ENCODE data around the gene PDZK1IP1. TPM values are rescaled to one million over a fixed set of nuclear protein-coding genes. Genes with fewer than 3 reads are reported as not detected.
"Not testable (repeated sequence)": the region's sequence is repeated elsewhere in the genome, so short reads cannot be mapped to it uniquely, and the experiment has no call there.

Gene PDZK1IP1
- total RNA-seq, 1 experiment from 2014 or later: not detected

DNA sequence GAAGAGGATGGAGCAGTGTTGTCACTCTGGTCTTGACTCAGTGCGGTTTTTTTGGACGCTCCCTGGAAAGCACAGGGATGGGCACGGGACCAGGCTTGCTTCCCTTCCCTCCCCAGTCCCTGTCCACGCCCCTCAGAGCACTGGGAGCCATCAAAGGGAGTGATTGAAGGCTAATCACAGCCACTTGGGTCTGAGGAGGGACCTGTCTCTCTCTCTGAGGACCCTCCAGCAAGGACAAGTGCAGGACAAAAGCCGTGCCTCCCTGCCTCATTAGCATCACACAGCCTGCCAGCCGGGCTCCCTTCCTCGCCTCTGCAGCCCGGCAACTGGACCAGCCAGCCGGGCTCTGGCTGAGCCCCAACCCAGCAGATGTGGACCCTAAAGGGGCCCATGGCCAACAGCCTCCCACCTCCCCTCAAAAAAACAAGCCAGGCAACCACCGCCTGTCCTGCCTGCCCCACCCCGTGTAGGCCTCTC is 18.6 kb upstream of the PDZK1IP1 start:
- Histone ChIP-seq H3K27me3 (replicated peaks; ENCODE audit: insufficient read depth, low read depth, low read length, poor library complexity) (no peaks in the 10 kb centered on the region), H3K36me3 (ENCODE audit: insufficient read depth, low read length, poor library complexity, severe bottlenecking) (no peaks in the 10 kb centered on the region), H3K9me3 (ENCODE audit: low read depth, low read length, poor library complexity, severe bottlenecking) (peaks cover under 1% of the 10 kb centered on the region), H3K4me3 (ENCODE audit: low read depth, low read length, poor library complexity, severe bottlenecking) (no peak overlapping the region), H3K27ac (ENCODE audit: low read depth, low read length, poor library complexity, severe bottlenecking) (no peak overlapping the region), H3K4me1 (ENCODE audit: insufficient read depth, low read length, poor library complexity, severe bottlenecking) (no peaks in the 10 kb centered on the region)
- POLR2A ChIA-PET (ENCODE audit: low non-redundant PET): no interaction called here
- BruUV-seq (replicated peaks): no TSS peak
- TF ChIP-seq, protein P1, sequence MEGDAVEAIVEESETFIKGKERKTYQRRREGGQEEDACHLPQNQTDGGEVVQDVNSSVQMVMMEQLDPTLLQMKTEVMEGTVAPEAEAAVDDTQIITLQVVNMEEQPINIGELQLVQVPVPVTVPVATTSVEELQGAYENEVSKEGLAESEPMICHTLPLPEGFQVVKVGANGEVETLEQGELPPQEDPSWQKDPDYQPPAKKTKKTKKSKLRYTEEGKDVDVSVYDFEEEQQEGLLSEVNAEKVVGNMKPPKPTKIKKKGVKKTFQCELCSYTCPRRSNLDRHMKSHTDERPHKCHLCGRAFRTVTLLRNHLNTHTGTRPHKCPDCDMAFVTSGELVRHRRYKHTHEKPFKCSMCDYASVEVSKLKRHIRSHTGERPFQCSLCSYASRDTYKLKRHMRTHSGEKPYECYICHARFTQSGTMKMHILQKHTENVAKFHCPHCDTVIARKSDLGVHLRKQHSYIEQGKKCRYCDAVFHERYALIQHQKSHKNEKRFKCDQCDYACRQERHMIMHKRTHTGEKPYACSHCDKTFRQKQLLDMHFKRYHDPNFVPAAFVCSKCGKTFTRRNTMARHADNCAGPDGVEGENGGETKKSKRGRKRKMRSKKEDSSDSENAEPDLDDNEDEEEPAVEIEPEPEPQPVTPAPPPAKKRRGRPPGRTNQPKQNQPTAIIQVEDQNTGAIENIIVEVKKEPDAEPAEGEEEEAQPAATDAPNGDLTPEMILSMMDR (conservative IDR thresholded peaks at IDR 0.05; ENCODE audit: low read depth, low read length): no peak
- no peak for TF ChIP-seq EZH2 (IDR thresholded peaks at IDR 0.05; ENCODE audit: borderline replicate concordance, low read depth, low read length, poor library complexity, severe bottlenecking)
- intact Hi-C loops (cut with micrococcal nuclease; ENCODE audit: unreplicated experiment): no loop called here
- no peak for DNase-seq (ENCODE audit: low spot score)
- CTCF ChIA-PET: no interaction called here

DNA sequence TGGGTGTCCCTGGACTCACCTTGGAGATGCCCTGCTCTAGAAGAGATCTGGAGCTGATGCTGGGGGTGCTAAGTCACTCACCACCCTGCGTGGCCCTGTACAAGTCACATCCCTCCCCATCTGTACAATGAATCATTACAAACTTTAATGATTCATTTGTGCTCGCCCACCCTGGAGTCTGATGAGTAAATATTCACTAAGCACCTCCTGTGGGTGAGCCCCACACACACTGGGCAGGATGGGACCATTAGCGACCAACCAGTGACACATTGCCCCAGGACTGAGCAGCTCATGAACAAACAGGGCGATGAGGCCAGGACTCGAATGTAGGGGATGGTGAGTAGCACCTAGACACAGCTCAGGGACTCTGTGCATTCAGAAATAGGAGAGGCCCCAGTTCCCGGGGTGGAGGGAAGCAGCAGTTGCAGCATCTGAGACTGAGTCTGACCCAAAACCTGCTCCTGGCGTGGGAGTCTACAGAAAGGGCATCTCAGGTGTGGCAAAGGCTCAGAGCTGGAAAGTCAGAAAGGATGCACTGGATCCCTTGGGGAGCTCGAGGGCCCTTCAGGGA is 18.1 kb upstream of the PDZK1IP1 start:
- TF ChIP-seq EZH2 (IDR thresholded peaks at IDR 0.05; ENCODE audit: borderline replicate concordance, low read depth, low read length, poor library complexity, severe bottlenecking): no peak
- TF ChIP-seq, protein P1 (conservative IDR thresholded peaks at IDR 0.05; ENCODE audit: low read depth, low read length): no peak
- no peak overlapping the region for H3K27ac ChIP-seq (ENCODE audit: low read depth, low read length, poor library complexity, severe bottlenecking)
- peaks cover 3% of the 10 kb centered on the region for H3K27me3 ChIP-seq (replicated peaks; ENCODE audit: insufficient read depth, low read depth, low read length, poor library complexity)
- no TSS peak for BruUV-seq (replicated peaks)
- no peak overlapping the region for H3K4me3 ChIP-seq (ENCODE audit: low read depth, low read length, poor library complexity, severe bottlenecking)
- H3K9me3 ChIP-seq (ENCODE audit: low read depth, low read length, poor library complexity, severe bottlenecking): peaks cover 6% of the 10 kb centered on the region
- ChIA-PET POLR2A (ENCODE audit: low non-redundant PET) (no interaction called here), CTCF (no interaction called here)
- DNase-seq (ENCODE audit: low spot score): no peak
- no peaks in the 10 kb centered on the region for H3K36me3 ChIP-seq (ENCODE audit: insufficient read depth, low read length, poor library complexity, severe bottlenecking)
- no peaks in the 10 kb centered on the region for H3K4me1 ChIP-seq (ENCODE audit: insufficient read depth, low read length, poor library complexity, severe bottlenecking)
- intact Hi-C loops (cut with micrococcal nuclease; ENCODE audit: unreplicated experiment): no loop called here

DNA sequence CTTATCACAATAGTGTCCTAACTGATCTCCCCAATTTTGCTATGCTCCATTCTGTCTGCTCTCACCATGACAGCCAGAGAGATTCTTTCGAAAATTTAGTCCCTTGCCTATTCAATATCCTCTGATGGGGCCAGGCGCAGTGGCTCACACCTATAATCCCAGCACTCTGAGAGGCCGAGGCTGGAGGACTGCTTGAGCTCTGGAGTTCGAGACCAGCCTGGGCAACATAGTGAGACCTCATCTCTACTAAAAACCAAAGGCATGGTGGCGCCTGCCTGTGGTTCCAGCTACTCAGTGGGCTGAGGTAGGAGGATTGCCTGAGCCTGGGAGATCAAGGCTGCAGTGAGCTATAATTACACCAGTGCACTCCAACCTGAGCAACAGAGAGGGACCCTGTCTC is 16.1 kb upstream of the PDZK1IP1 start:
- ChIA-PET CTCF (no interaction called here), POLR2A (ENCODE audit: low non-redundant PET) (no interaction called here)
- Histone ChIP-seq H3K9me3 (ENCODE audit: low read depth, low read length, poor library complexity, severe bottlenecking) (peaks cover 8% of the 10 kb centered on the region), H3K36me3 (ENCODE audit: insufficient read depth, low read length, poor library complexity, severe bottlenecking) (no peaks in the 10 kb centered on the region), H3K4me3 (ENCODE audit: low read depth, low read length, poor library complexity, severe bottlenecking) (no peak overlapping the region), H3K27me3 (replicated peaks; ENCODE audit: insufficient read depth, low read depth, low read length, poor library complexity) (peaks cover 11% of the 10 kb centered on the region), H3K27ac (ENCODE audit: low read depth, low read length, poor library complexity, severe bottlenecking) (no peak overlapping the region), H3K4me1 (ENCODE audit: insufficient read depth, low read length, poor library complexity, severe bottlenecking) (no peaks in the 10 kb centered on the region)
- DNase-seq (ENCODE audit: low spot score): no peak
- intact Hi-C loops (cut with micrococcal nuclease; ENCODE audit: unreplicated experiment): no loop called here
- no peak for TF ChIP-seq EZH2 (IDR thresholded peaks at IDR 0.05; ENCODE audit: borderline replicate concordance, low read depth, low read length, poor library complexity, severe bottlenecking)
- TF ChIP-seq, protein P1 (conservative IDR thresholded peaks at IDR 0.05; ENCODE audit: low read depth, low read length): no peak
- no TSS peak for BruUV-seq (replicated peaks)

DNA sequence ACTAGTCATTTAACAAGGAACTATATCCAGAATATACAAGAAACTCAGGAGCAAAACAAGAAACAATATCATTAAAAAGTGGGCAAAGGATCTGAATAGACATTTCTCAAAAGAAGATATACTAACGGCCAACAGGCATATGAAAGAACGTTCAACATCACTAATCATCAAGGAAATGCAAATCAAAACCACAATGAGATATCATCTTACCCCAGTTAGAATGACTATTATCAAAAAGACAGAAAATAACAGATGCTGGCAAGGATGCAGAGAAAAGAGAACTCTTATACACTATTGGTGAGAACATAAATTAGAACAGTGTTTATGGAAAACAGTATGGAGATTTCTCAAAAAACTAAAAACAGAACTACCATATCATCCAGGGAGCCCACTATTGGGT is 13.7 kb upstream of the PDZK1IP1 start:
- H3K27ac ChIP-seq (ENCODE audit: low read depth, low read length, poor library complexity, severe bottlenecking); H3K36me3 ChIP-seq (ENCODE audit: insufficient read depth, low read length, poor library complexity, severe bottlenecking); intact Hi-C loops (cut with micrococcal nuclease; ENCODE audit: unreplicated experiment); H3K4me1 ChIP-seq (ENCODE audit: insufficient read depth, low read length, poor library complexity, severe bottlenecking); CTCF ChIA-PET; H3K9me3 ChIP-seq (ENCODE audit: low read depth, low read length, poor library complexity, severe bottlenecking); POLR2A ChIA-PET (ENCODE audit: low non-redundant PET); H3K4me3 ChIP-seq (ENCODE audit: low read depth, low read length, poor library complexity, severe bottlenecking); DNase-seq (ENCODE audit: low spot score); BruUV-seq (replicated peaks): not testable (repeated sequence)
- peaks cover 26% of the 10 kb centered on the region for H3K27me3 ChIP-seq (replicated peaks; ENCODE audit: insufficient read depth, low read depth, low read length, poor library complexity)
